ENCODE measurements around the gene IRF5. TPM values are rescaled to one million over a fixed set of nuclear protein-coding genes. Genes with fewer than 3 reads are reported as not detected.

IRF5 gene
- polyA plus RNA-seq, 3 donors = 130 to 170 (median 155) TPM

DNA sequence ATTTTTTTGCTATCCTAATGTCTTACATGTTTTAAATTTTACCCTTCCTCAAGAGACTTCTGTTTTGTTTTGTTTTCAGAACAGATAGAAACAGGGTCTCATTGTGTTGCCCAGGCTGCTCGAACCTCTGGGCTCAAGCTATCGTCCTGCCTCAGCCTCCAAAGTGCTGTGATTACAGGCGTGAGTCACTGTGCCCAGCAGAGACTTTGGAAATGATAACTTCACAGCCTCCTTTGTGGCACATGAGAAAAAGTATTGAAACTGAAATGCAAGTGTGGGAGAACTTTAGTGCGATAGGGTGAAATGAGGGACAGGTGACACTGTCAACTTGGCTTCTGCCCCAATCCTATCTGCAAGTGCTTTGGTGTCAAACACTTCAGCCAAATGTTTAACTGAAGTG lies 21.6 kb downstream of the IRF5 start:
- H3K36me3 Mint-ChIP-seq = peaks cover 74 to 90% of the 10 kb centered on the region in 2 donors
- 96% methylated on average over 4 of the region's 4 CpGs for WGBS (ENCODE audit: insufficient coverage)

DNA sequence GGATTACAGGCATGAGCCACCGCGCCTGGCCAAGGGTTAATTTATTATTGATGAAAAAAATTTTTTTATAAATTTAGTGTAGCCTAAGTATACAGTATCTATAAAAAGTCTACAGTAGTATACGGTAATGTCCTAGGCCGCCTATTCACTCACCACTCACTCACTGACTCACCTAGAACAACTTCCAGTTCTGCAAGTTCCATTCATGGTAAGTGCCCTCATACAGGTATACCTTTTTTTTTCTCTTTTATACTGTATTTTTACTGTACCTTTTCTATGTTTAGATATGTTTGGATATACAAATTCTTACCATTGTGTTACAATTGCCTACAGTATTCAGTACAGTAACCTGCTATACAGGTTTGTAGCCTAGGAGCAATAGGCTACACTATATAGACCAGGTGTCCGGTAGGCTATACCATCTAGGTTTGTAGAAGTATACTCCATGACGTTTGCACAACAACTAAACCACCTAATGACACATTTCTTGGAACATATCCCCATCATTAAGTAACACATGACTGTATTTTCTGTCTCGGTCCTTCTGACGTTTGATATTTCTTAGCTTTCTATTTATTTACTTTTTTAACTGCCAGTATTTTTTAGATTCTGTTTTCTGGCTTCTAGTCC lies 23.4 kb downstream of the IRF5 start:
- H3K27ac ChIP-seq (ENCODE audit: low read depth in 1 of 2, low read length in 2 of 2) = no peak overlapping the region
- WGBS (ENCODE audit: insufficient coverage) = no CpG with 5 or more reads among the region's 8 CpGs
- no peaks in the 10 kb centered on the region for H3K9me3 ChIP-seq (replicated peaks in 1 of 2; ENCODE audit: control insufficient read depth in 1 of 2, insufficient read depth in 1 of 2, low read length in 2 of 2)
- peaks cover 60 to 93% of the 10 kb centered on the region in 2 donors for H3K36me3 ChIP-seq (replicated peaks in 1 of 2; ENCODE audit: control insufficient read depth in 1 of 2, insufficient read depth in 2 of 2, low read length in 2 of 2)
- H2AFZ ChIP-seq (ENCODE audit: insufficient read depth, low read depth, low read length, poor library complexity, severe bottlenecking) = no peak overlapping the region
- H3K4me3 Mint-ChIP-seq = no peak overlapping the region
- TF ChIP-seq, protein P1, sequence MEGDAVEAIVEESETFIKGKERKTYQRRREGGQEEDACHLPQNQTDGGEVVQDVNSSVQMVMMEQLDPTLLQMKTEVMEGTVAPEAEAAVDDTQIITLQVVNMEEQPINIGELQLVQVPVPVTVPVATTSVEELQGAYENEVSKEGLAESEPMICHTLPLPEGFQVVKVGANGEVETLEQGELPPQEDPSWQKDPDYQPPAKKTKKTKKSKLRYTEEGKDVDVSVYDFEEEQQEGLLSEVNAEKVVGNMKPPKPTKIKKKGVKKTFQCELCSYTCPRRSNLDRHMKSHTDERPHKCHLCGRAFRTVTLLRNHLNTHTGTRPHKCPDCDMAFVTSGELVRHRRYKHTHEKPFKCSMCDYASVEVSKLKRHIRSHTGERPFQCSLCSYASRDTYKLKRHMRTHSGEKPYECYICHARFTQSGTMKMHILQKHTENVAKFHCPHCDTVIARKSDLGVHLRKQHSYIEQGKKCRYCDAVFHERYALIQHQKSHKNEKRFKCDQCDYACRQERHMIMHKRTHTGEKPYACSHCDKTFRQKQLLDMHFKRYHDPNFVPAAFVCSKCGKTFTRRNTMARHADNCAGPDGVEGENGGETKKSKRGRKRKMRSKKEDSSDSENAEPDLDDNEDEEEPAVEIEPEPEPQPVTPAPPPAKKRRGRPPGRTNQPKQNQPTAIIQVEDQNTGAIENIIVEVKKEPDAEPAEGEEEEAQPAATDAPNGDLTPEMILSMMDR (IDR thresholded peaks at IDR 0.05) = no peak
- H3K9me3 Mint-ChIP-seq = no peaks in the 10 kb centered on the region
- H3K9ac ChIP-seq (ENCODE audit: insufficient read depth, low read length, poor library complexity, severe bottlenecking) = no peak overlapping the region
- H3K27me3 Mint-ChIP-seq (ENCODE audit: low read depth in 3 of 3) = no peaks in the 10 kb centered on the region
- no peak overlapping the region for H3K4me2 ChIP-seq (replicated peaks; ENCODE audit: extremely low read depth, low read length, poor library complexity, severe bottlenecking)
- peaks cover 7% of the 10 kb centered on the region for H3K4me1 Mint-ChIP-seq
- peak overlapping the region in 1 of 7 donors; percentile 29 for H3K27ac Mint-ChIP-seq
- intact Hi-C loops (cut with micrococcal nuclease) = no loop called here
- peaks cover 6% of the 10 kb centered on the region for H4K20me1 ChIP-seq (ENCODE audit: insufficient read depth, low read length)
- no peaks in the 10 kb centered on the region for H3K79me2 ChIP-seq (ENCODE audit: insufficient read depth, low read length)
- peaks cover 0 to 3% of the 10 kb centered on the region in 2 donors for H3K4me1 ChIP-seq (ENCODE audit: control insufficient read depth in 1 of 2, insufficient read depth in 2 of 2, low read length in 2 of 2)
- peaks cover 74 to 89% of the 10 kb centered on the region in 2 donors for H3K36me3 Mint-ChIP-seq
- no peak overlapping the region for H3K4me3 ChIP-seq (replicated peaks in 1 of 3; ENCODE audit: low read depth in 2 of 3, low read length in 3 of 3)
- DNase-seq = no peak
- H3K27me3 ChIP-seq (ENCODE audit: control insufficient read depth in 2 of 2, insufficient read depth in 2 of 2, low read length in 2 of 2) = no peaks in the 10 kb centered on the region

More for the DNA sequence above, 21.6 kb downstream of the IRF5 start:
- Mint-ChIP-seq H3K4me3 (no peak overlapping the region), H3K27me3 (ENCODE audit: low read depth in 3 of 3) (no peaks in the 10 kb centered on the region), H3K27ac (peak overlapping the region in 1 of 7 donors; percentile 37), H3K4me1 (peaks cover 14% of the 10 kb centered on the region), H3K9me3 (no peaks in the 10 kb centered on the region)
- H3K79me2 ChIP-seq (ENCODE audit: insufficient read depth, low read length) = no peaks in the 10 kb centered on the region
- no peak overlapping the region for H3K4me3 ChIP-seq (replicated peaks in 1 of 3; ENCODE audit: low read depth in 2 of 3, low read length in 3 of 3)
- no peak overlapping the region for H3K27ac ChIP-seq (ENCODE audit: low read depth in 1 of 2, low read length in 2 of 2)
- peaks cover 60 to 92% of the 10 kb centered on the region in 2 donors for H3K36me3 ChIP-seq (replicated peaks in 1 of 2; ENCODE audit: control insufficient read depth in 1 of 2, insufficient read depth in 2 of 2, low read length in 2 of 2)
- H3K4me2 ChIP-seq (replicated peaks; ENCODE audit: extremely low read depth, low read length, poor library complexity, severe bottlenecking) = no peak overlapping the region
- H3K27me3 ChIP-seq (ENCODE audit: control insufficient read depth in 2 of 2, insufficient read depth in 2 of 2, low read length in 2 of 2) = no peaks in the 10 kb centered on the region
- peaks cover 10% of the 10 kb centered on the region for H4K20me1 ChIP-seq (ENCODE audit: insufficient read depth, low read length)
- H2AFZ ChIP-seq (ENCODE audit: insufficient read depth, low read depth, low read length, poor library complexity, severe bottlenecking) = no peak overlapping the region
- H3K9ac ChIP-seq (ENCODE audit: insufficient read depth, low read length, poor library complexity, severe bottlenecking) = no peak overlapping the region
- intact Hi-C loops (cut with micrococcal nuclease) = no loop called here
- no peaks in the 10 kb centered on the region for H3K9me3 ChIP-seq (replicated peaks in 1 of 2; ENCODE audit: control insufficient read depth in 1 of 2, insufficient read depth in 1 of 2, low read length in 2 of 2)
- DNase-seq = no peak
- peaks cover 0 to 3% of the 10 kb centered on the region in 2 donors for H3K4me1 ChIP-seq (ENCODE audit: control insufficient read depth in 1 of 2, insufficient read depth in 2 of 2, low read length in 2 of 2)
- TF ChIP-seq, protein P1 (IDR thresholded peaks at IDR 0.05) = no peak
